ENCODE data around the gene ARAP1.

The ARAP1 gene

DNA sequence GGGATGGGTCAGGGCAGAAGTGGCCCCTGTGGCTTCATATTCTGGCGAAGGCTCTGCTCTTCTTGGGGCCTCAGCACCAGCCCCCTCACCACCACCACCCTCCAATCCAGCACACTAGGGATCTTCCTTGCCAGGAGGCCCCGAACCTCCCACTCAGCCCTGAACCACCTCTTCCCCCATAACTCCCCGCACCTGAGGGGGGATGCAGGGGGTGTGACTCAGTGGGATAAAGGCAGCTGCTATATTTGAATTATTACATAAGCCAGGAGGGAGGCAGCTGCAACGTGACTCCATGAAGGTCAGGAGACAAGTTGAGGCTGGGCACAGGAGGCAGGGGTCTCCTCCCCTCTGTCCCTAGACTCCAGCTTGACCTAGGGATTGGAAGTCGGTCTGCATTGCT lies 72.3 kb downstream of the ARAP1 start:
- no peak for DNase-seq

- no peak for DNase-seq
Observed at GRCh38 chr11:72678524-72678923, 73.7 kb downstream of the ARAP1 start.

DNA sequence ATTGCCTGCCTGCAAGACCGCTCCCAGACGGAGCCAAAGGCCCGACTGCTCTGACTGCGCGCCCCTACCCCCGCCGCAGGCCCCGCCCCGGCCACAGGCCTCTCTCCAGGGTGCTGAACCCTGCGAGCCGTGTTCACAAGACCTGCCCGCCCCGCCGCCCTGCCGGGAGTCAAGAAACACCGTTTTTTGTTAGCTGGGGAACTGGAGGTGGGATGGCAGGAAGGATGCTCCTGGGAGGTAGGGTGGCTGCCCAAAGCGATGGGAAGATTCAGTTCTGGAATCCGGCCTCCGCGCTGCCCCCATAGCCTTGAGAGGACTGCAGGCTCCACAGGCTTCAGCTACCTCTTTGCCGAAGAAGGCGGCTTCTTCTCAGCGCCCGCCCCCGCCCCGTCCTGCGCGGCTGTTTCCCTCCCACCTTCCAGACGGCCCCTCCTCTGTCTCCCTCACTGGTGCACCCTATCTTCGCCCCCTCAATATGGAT lies 75.3 kb downstream of the ARAP1 start:
- no peak for DNase-seq

- no peak for DNase-seq
Observed at GRCh38 chr11:72675221-72675620, 77.0 kb downstream of the ARAP1 start.

- DNase-seq = no peak
Observed at GRCh38 chr11:72673943-72674828, 78.0 kb downstream of the ARAP1 start, which contains the start of gene PDE2A. Gene PDE2A, minus strand, starts transcription at chr11:72674422. Its CDS starts 215 bp downstream, at chr11:72674207.

GRCh38 chr11:72673284-72673942 lies 78.8 kb downstream of the ARAP1 start:
- DNase-seq = no peak

DNA sequence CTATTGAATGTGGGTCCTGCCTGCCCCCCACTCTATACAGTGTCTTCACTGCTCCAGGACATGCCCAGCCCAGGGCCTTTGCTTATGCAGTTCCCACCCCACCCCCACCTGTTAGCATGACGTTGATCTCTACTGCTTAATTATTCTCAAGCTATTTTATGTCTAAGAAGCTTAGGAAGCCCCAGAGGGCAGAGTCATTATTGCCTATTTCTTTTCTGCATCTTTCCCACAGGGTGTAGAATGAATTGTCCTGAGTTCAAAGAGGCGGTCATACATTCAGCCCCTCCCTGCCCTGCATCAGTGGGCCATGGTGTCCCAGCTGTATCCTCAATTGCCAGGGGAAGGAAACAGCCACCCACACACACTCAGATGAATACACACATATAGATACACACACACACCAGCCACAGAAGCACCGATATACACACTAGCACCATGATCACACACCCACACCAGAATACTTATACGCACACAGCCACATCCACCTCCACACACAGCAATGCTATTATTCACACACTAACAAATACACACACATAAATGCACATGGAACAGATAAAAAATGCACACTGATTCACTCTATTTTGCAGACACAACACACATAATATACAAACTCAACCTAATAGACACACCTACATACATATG lies 79.5 kb downstream of the ARAP1 start:
- DNase-seq = no peak

GRCh38 chr11:72671152-72672099 lies 80.8 kb downstream of the ARAP1 start:
- DNase-seq = no peak

- DNase-seq = no peak
Observed at GRCh38 chr11:72670041-72670440, 82.2 kb downstream of the ARAP1 start.

GRCh38 chr11:72669527-72669926 lies 82.7 kb downstream of the ARAP1 start:
- DNase-seq = no peak

DNA sequence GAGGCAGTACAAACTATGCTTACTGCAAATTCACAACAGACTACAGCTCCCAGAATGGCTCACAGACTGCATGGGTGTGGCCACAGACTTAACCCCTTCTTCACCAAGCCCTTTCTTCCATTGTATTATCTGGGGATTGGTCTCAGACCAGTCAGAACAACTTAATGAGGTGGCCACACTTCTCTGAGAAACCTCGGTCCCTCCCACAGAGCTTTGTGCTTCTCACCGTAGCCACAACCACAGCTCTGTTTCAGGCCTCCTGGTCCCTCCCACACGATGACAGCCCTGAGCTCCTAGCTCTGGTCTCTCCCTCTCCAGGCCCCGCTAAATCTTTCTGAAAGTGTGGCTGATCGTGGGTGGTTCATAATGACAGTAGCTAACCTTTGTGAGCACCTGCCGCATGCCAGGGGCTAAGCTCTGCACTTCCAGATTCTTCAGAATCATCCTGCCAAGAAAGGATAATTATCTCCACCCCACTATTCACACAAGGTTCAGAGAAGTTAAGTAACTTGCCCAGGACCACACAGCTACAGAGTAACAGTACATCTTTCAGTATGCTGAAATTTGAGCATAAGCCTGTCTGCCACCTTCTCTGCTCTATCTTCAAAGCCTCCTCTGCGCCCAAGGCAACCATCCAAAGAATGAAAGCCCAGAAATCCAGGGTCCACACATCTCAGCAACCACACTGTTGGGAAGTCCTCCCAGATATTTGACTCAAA lies 83.4 kb downstream of the ARAP1 start:
- DNase-seq = no peak

- DNase-seq = no peak
Observed at GRCh38 chr11:72665911-72666472, 86.2 kb downstream of the ARAP1 start.

DNA sequence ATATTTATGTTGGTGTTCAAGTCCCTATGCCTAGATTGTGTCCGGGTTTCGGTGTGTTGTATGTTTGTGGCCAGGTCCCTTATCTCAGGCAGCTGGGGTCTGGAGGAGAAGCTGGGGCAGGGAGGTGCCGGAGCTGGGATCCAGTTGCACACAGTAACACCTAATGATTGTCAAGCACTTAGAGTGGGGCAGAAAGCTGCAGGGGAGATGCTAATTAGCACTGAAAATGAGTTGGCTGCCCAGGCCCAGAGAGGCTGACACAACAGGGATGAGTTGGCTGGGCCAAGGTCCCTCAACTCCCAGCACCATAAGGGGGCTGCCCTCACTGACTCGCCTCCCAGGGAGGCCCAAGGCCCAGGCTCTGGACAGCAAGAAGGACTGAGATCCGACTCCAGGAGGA lies 90.2 kb downstream of the ARAP1 start:
- no peak for DNase-seq

- no peak for DNase-seq
Observed at GRCh38 chr11:72661486-72661885, 90.7 kb downstream of the ARAP1 start.

GRCh38 chr11:72658989-72659640 lies 93.1 kb downstream of the ARAP1 start:
- DNase-seq = no peak

DNA sequence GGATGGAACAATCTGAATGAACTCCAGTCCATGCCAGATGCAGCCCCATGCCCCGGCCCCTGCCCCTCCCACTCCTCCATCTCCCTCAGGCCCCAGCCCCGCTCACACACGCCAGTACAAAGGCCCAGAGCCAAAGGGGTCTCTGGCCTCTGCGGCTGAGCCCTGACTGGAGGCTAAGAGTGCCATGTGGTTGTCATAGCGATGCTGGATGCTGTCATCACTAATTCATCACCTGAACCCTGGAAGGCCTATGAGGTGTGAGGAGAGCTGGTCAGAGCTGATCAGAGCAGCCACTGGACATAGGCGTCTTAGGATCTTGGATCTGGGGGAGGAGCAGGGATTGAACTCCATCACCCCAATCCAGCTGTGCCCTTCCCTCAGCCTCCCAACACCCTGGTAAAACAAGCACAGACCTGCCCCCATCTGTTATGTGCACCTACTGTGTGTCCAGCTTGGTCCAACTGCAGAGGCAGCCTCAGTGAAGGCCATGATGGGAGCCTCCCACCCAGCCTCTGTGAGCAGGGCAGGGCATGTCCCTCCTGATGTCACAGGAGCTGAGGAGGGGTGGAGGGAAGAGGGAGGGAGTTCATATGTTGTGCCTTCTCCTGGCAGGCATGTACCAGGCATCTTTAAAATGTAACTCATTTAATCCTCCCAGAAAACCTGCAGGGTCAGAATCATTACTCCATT lies 94.7 kb downstream of the ARAP1 start:
- DNase-seq = no peak

GRCh38 chr11:72655896-72656464 lies 96.2 kb downstream of the ARAP1 start:
- no peak for DNase-seq

GRCh38 chr11:72655014-72655413 lies 97.2 kb downstream of the ARAP1 start:
- DNase-seq = no peak

- no peak for DNase-seq
Observed at GRCh38 chr11:72653649-72654048, 98.6 kb downstream of the ARAP1 start.
